ENCODE measurements around the gene PCNX2.

PCNX2 gene

DNA sequence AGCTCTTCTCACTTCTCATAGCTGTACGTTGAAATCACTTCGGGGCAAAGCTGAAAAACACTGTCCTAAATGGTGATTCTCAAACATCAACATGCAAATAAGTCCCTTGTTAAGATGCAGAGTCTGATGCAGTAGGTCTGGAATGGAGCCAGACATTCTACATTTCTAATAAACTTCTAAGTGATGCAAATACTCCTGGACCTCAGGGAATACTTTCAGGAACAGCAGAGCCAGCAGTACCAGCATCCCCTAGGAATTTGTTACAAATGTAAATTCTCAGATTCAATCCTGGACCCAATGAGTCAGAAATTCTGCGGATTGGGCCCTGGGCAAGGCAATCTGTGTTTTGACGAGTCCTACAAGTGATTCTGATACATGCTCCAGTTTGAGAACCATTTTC is 152.3 kb downstream of the PCNX2 start:
- Histone ChIP-seq H3F3A (ENCODE audit: insufficient read depth, low read length) (no peaks in the 10 kb centered on the region), H2AFZ (ENCODE audit: low read length) (no peak overlapping the region), H3K9me2 (replicated peaks; ENCODE audit: insufficient read depth, low read length) (no peaks in the 10 kb centered on the region), H4K20me1 (ENCODE audit: insufficient read depth, low read length) (no peaks in the 10 kb centered on the region), H3K36me3 (replicated peaks; ENCODE audit: insufficient read depth, low read length) (no peaks in the 10 kb centered on the region), H3K79me2 (ENCODE audit: low read length) (no peaks in the 10 kb centered on the region), H3K4me1 (ENCODE audit: low read length) (no peaks in the 10 kb centered on the region), H3K27ac (ENCODE audit: low read length) (no peak overlapping the region), H3K9ac (ENCODE audit: low read length) (no peak overlapping the region), H3K27me3 (replicated peaks; ENCODE audit: insufficient read depth, low read length) (no peaks in the 10 kb centered on the region), H3K9me3 (replicated peaks; ENCODE audit: insufficient read depth, low read length) (no peaks in the 10 kb centered on the region), H3K4me2 (ENCODE audit: low read depth, low read length) (no peak overlapping the region), H3K4me3 (ENCODE audit: low read length) (no peak overlapping the region)
- DNase-seq, result no peak
- TF ChIP-seq, protein P1, sequence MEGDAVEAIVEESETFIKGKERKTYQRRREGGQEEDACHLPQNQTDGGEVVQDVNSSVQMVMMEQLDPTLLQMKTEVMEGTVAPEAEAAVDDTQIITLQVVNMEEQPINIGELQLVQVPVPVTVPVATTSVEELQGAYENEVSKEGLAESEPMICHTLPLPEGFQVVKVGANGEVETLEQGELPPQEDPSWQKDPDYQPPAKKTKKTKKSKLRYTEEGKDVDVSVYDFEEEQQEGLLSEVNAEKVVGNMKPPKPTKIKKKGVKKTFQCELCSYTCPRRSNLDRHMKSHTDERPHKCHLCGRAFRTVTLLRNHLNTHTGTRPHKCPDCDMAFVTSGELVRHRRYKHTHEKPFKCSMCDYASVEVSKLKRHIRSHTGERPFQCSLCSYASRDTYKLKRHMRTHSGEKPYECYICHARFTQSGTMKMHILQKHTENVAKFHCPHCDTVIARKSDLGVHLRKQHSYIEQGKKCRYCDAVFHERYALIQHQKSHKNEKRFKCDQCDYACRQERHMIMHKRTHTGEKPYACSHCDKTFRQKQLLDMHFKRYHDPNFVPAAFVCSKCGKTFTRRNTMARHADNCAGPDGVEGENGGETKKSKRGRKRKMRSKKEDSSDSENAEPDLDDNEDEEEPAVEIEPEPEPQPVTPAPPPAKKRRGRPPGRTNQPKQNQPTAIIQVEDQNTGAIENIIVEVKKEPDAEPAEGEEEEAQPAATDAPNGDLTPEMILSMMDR (IDR thresholded peaks at IDR 0.05; ENCODE audit: low read length), result no peak
- TF ChIP-seq EZH2phosphoT487 (IDR thresholded peaks at IDR 0.05; ENCODE audit: low read length), result no peak
- no peak for TF ChIP-seq EZH2 (optimal IDR thresholded peaks at IDR 0.05; ENCODE audit: low read depth, low read length)

DNA sequence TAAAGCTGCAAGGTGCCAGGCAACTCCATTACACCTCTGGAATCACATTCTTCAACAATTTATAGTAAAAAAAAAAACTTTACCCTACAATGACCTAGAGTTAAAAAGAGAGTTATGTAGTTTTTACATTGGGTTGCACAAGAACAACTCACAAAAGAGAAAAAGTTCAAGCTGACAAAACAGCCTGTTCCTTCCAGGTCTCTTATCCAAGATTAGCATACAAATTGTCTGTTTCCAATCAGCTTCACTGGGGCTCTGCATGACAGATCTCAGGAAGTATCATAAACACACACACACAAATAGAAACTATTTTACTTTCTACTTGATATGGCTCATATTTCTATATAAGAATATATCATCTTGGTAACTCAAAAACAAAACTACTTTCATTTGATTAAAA is 154.6 kb downstream of the PCNX2 start:
- H3K4me3 ChIP-seq (ENCODE audit: low read length), result no peak overlapping the region
- no peaks in the 10 kb centered on the region for H3K79me2 ChIP-seq (ENCODE audit: low read length)
- H3K4me1 ChIP-seq (ENCODE audit: low read length), result no peaks in the 10 kb centered on the region
- no peak for DNase-seq
- H3F3A ChIP-seq (ENCODE audit: insufficient read depth, low read length), result no peaks in the 10 kb centered on the region
- H3K27ac ChIP-seq (ENCODE audit: low read length), result no peak overlapping the region
- no peak for TF ChIP-seq EZH2 (optimal IDR thresholded peaks at IDR 0.05; ENCODE audit: low read depth, low read length)
- TF ChIP-seq, protein P1 (IDR thresholded peaks at IDR 0.05; ENCODE audit: low read length), result no peak
- TF ChIP-seq EZH2phosphoT487 (IDR thresholded peaks at IDR 0.05; ENCODE audit: low read length), result no peak
- H3K27me3 ChIP-seq (replicated peaks; ENCODE audit: insufficient read depth, low read length), result no peaks in the 10 kb centered on the region
- no peak overlapping the region for H3K9ac ChIP-seq (ENCODE audit: low read length)
- H2AFZ ChIP-seq (ENCODE audit: low read length), result no peak overlapping the region
- no peaks in the 10 kb centered on the region for H3K9me2 ChIP-seq (replicated peaks; ENCODE audit: insufficient read depth, low read length)
- H4K20me1 ChIP-seq (ENCODE audit: insufficient read depth, low read length), result no peaks in the 10 kb centered on the region
- no peak overlapping the region for H3K4me2 ChIP-seq (ENCODE audit: low read depth, low read length)
- H3K9me3 ChIP-seq (replicated peaks; ENCODE audit: insufficient read depth, low read length), result no peaks in the 10 kb centered on the region
- H3K36me3 ChIP-seq (replicated peaks; ENCODE audit: insufficient read depth, low read length), result no peaks in the 10 kb centered on the region

DNA sequence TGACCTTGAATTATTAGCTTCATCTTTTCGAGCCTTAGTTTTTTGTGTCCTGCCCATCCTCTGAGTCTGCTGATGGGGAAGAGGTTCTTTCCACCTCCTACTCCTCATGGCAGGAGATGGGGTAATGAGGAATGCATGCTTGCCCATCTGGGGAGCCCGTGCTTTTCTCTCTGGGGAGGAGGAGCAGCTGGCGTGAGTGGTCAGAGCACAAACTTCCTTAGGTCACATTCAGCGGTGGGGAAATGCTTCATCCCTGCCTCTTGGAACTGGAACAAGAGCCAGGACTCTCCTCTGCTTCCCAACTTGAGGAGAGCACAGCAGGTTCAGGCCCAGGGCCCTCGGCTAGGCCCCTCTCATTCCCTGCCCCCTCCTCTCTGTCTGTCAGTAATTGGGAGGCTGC is 155.0 kb downstream of the PCNX2 start:
- no peak overlapping the region for H3K27ac ChIP-seq (ENCODE audit: low read length)
- H3F3A ChIP-seq (ENCODE audit: insufficient read depth, low read length), result no peaks in the 10 kb centered on the region
- no peaks in the 10 kb centered on the region for H3K9me2 ChIP-seq (replicated peaks; ENCODE audit: insufficient read depth, low read length)
- no peaks in the 10 kb centered on the region for H3K27me3 ChIP-seq (replicated peaks; ENCODE audit: insufficient read depth, low read length)
- no peak for DNase-seq
- no peak overlapping the region for H3K4me3 ChIP-seq (ENCODE audit: low read length)
- no peak overlapping the region for H3K4me2 ChIP-seq (ENCODE audit: low read depth, low read length)
- no peak for TF ChIP-seq EZH2phosphoT487 (IDR thresholded peaks at IDR 0.05; ENCODE audit: low read length)
- TF ChIP-seq, protein P1 (IDR thresholded peaks at IDR 0.05; ENCODE audit: low read length), result no peak
- no peak for TF ChIP-seq EZH2 (optimal IDR thresholded peaks at IDR 0.05; ENCODE audit: low read depth, low read length)
- H4K20me1 ChIP-seq (ENCODE audit: insufficient read depth, low read length), result no peaks in the 10 kb centered on the region
- H2AFZ ChIP-seq (ENCODE audit: low read length), result no peak overlapping the region
- H3K79me2 ChIP-seq (ENCODE audit: low read length), result no peaks in the 10 kb centered on the region
- no peaks in the 10 kb centered on the region for H3K9me3 ChIP-seq (replicated peaks; ENCODE audit: insufficient read depth, low read length)
- no peaks in the 10 kb centered on the region for H3K36me3 ChIP-seq (replicated peaks; ENCODE audit: insufficient read depth, low read length)
- no peak overlapping the region for H3K9ac ChIP-seq (ENCODE audit: low read length)
- no peaks in the 10 kb centered on the region for H3K4me1 ChIP-seq (ENCODE audit: low read length)
